K562 (cell line): Measurements from ENCODE around the gene ZNF48. TPM values are rescaled to one million over a fixed set of nuclear protein-coding genes. Genes with fewer than 3 reads are reported as not detected.

Source experiments
- ARID1B ChIP-seq: fragments of 450-650 bp; IDR thresholded peaks from 2 replicates; pipeline ENCODE4 v1.6.1; 2016; ENCODE audit warnings: antibody characterized with exemption, mild to moderate bottlenecking, inconsistent platforms
- CGGBP1 ChIP-seq: fragments of 250-450 bp; sonication (Bioruptor Pico); IDR thresholded peaks from 2 replicates; pipeline ENCODE4 v1.9.0; 2021; ENCODE audit warnings: mild to moderate bottlenecking
- DIDO1 ChIP-seq: fragments of 450-650 bp; IDR thresholded peaks from 2 replicates; pipeline ENCODE4 v1.6.1; 2016; ENCODE audit warnings: low read depth, missing biosample characterization, missing genetic modification characterization
- NCOA2 ChIP-seq, 2 experiments: fragments of 450-650 bp; IDR thresholded peaks; 2 replicates each; pipeline ENCODE4 v1.6.1; 2018; ENCODE audit warnings: mild to moderate bottlenecking in 2 of 2, moderate library complexity in 1 of 2; ENCODE audit not compliant: partially characterized antibody in 2 of 2
- PBX2 ChIP-seq, 2 experiments: IDR thresholded peaks in 1 of 2; conservative IDR thresholded peaks in 1 of 2; 2 replicates each; pipeline ENCODE4 v1.6.1; 2016; ENCODE audit warnings: low read depth in 2 of 2, mild to moderate bottlenecking in 1 of 2, missing compliant biosample characterization in 1 of 2, missing genetic modification characterization in 1 of 2, moderate library complexity in 1 of 2
- PKNOX1 ChIP-seq: fragments of 450-650 bp; IDR thresholded peaks from 2 replicates; pipeline ENCODE4 v1.6.1; 2016
- PRPF4 ChIP-seq: fragments of 200-400 bp; formaldehyde crosslinking; IDR thresholded peaks from one replicate; pipeline ENCODE4 v1.6.1; 2017; ENCODE audit warnings: low read length, low read depth, mild to moderate bottlenecking; ENCODE audit not compliant: insufficient read depth, poor library complexity, severe bottlenecking
- RBM14 ChIP-seq: fragments of 200-400 bp; formaldehyde crosslinking; IDR thresholded peaks from 2 replicates; pipeline ENCODE4 v1.6.1; 2018; ENCODE audit warnings: low read depth, mild to moderate bottlenecking, low read length, moderate library complexity, borderline replicate concordance; ENCODE audit not compliant: insufficient read depth
- SIX5 ChIP-seq, 2 experiments: IDR thresholded peaks; 2 replicates each; pipeline ENCODE4 v1.6.1; 2011; ENCODE audit warnings: low read length in 2 of 2, borderline replicate concordance in 1 of 2, low read depth in 1 of 2, mild to moderate bottlenecking in 1 of 2, moderate library complexity in 1 of 2; ENCODE audit not compliant: insufficient read depth in 1 of 2
- SREBF1 ChIP-seq: fragments of 150-350 bp; IDR thresholded peaks from 2 replicates; pipeline ENCODE4 v1.6.1; 2014; ENCODE audit warnings: antibody characterized with exemption, low read depth, low read length, borderline replicate concordance
- YY1 ChIP-seq, 3 experiments: IDR thresholded peaks; 2 replicates each; pipeline ENCODE4 v1.6.1; 2011; ENCODE audit warnings: low read length in 2 of 3, mild to moderate bottlenecking in 2 of 3, moderate library complexity in 2 of 3, borderline replicate concordance in 1 of 3, control low read depth in 1 of 3, low read depth in 1 of 3; ENCODE audit not compliant: insufficient read depth in 3 of 3, insufficient replicate concordance in 2 of 3, control insufficient read depth in 1 of 3, insufficient read length in 1 of 3; ENCODE audit errors: extremely low read depth in 1 of 3
- ZFP91 ChIP-seq: sonication (generic); formaldehyde crosslinking; IDR thresholded peaks from 2 replicates; pipeline ENCODE4 v1.8.0; 2022; ENCODE audit warnings: mild to moderate bottlenecking, missing genetic modification reagents
- ZNF398 ChIP-seq: fragments of 250-450 bp; sonication (Bioruptor Pico); IDR thresholded peaks from 2 replicates; pipeline ENCODE4 v1.8.0; 2021; ENCODE audit warnings: moderate library complexity, mild to moderate bottlenecking, inconsistent platforms
- ZNF507 ChIP-seq: conservative IDR thresholded peaks from 2 replicates; pipeline ENCODE4 v1.6.1; 2017; ENCODE audit warnings: missing genetic modification characterization, missing compliant biosample characterization
- ZNF77 ChIP-seq: fragments of 250-450 bp; sonication (Bioruptor Pico); IDR thresholded peaks from 2 replicates; pipeline ENCODE4 v1.5.0; 2020
- ZNF785 ChIP-seq: fragments of 250-450 bp; sonication (Bioruptor Pico); IDR thresholded peaks from 2 replicates; pipeline ENCODE4 v1.4.0; 2020; ENCODE audit warnings: mild to moderate bottlenecking
- polyA plus RNA-seq, 8 experiments: library from polyadenylated mRNA; depleted of rRNA in 4 of 8; stranded (reverse) in 5 of 8; unstranded in 3 of 8; fragments of >200 nt; fragmentation: Nextera tagmentation in 2 of 8; fragmentation: Illumina TruSeq in 1 of 8; extraction: Ambion mirVana in 2 of 8; extraction: Trizol in 1 of 8; gene quantifications; 2 replicates each; pipeline versions ENCODE4 v1.2.1 to v1.2.3, GENCODE V29; 2011 to 2014; ENCODE audit warnings: inconsistent platforms in 1 of 8, missing spikeins in 1 of 8
- total RNA-seq, 7 experiments: library from RNA; depleted of rRNA in 6 of 7; stranded (reverse); fragments of >200 nt in 6 of 7; fragmentation: Illumina TruSeq in 2 of 7; extraction: Trizol in 2 of 7; gene quantifications; 2 replicates each; pipeline versions ENCODE4 v1.2.1 to v1.2.3, GENCODE V29; 2011 to 2021; ENCODE audit warnings: low replicate concordance in 1 of 7

Gene ZNF48
- total and polyA plus RNA-seq, 9 of the 15 experiments (the other 6 are each of a cell fraction or from before 2014, with no cell fraction given) = 0.38 to 11.6 (median 4.7) TPM

DNA sequence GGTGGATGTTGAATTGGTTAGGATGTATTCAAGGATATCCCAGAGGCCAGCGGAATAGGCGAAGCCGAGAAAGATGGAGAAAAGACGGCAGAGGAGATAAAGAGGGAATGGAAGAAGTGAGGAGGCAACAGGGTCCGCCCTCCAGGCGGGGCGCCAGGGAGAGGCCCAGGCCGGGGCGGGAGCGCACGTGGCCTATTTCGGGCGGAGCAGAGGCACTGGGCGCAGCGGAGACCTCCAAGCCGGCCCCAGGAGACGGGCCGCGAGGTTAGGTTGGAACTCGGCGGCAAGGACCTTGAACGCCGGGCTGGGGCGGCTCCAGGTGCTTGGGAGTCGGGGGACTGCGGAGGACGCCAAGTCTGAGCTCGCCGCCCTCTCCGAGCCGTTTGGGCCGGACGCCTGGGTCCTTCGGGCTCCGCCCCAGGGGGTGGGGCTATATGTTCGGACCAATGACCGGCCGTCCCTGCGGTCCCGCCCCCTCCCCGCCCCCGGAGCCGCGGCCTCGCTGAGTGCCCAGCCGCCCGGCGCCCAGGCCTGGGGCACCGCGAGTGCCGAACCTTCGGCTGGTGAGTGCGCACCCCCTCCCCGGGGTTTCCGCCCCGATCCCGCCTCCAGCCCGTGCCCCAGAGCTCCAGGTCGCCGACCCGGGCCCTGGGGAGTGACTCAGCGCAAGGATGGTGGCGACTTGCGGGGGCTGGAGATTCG is 12.0 kb downstream of the ZNF48 start, which contains the start of gene ZNF771 (continued):
- TF ChIP-seq PRPF4 (no peak), SREBF1 (no peak), RBM14 (no peak), NCOA2 (IDR thresholded peaks at IDR 0.05; ENCODE audit: partially characterized antibody in 2 of 2) (no peak), ZNF77 (CRISPR knock-in tag) (no peak), YY1 (IDR thresholded peaks at IDR 0.05; ENCODE audit: borderline replicate concordance in 1 of 3, control insufficient read depth in 1 of 3, extremely low read depth in 1 of 3, insufficient read depth in 3 of 3, insufficient read length in 1 of 3, insufficient replicate concordance in 2 of 3, low read depth in 1 of 3, low read length in 2 of 3) (peak in 1 of 3 experiments; percentile 54), PKNOX1 (no peak), CGGBP1 (CRISPR knock-in tag) (no peak), ZFP91 (CRISPR knock-in tag) (no peak), DIDO1 (tag) (no peak; the same call in 1 of the 2 replicates), ARID1B (peak; percentile 41; the same call in 1 of the 2 replicates), ZNF398 (no peak), SIX5 (IDR thresholded peaks at IDR 0.05; ENCODE audit: borderline replicate concordance in 1 of 2, insufficient read depth in 1 of 2, low read depth in 1 of 2, low read length in 2 of 2) (no peak), ZNF507 (tag) (no peak), ZNF785 (CRISPR knock-in tag) (no peak), PBX2 (CRISPR knock-in tag; IDR thresholded peaks at IDR 0.05; ENCODE audit: low read depth) (no peak), PBX2 (tag; conservative IDR thresholded peaks at IDR 0.05; ENCODE audit: low read depth) (no peak)
